ENCODE measurements around the gene ABL2.

- TF ChIP-seq, protein P1, sequence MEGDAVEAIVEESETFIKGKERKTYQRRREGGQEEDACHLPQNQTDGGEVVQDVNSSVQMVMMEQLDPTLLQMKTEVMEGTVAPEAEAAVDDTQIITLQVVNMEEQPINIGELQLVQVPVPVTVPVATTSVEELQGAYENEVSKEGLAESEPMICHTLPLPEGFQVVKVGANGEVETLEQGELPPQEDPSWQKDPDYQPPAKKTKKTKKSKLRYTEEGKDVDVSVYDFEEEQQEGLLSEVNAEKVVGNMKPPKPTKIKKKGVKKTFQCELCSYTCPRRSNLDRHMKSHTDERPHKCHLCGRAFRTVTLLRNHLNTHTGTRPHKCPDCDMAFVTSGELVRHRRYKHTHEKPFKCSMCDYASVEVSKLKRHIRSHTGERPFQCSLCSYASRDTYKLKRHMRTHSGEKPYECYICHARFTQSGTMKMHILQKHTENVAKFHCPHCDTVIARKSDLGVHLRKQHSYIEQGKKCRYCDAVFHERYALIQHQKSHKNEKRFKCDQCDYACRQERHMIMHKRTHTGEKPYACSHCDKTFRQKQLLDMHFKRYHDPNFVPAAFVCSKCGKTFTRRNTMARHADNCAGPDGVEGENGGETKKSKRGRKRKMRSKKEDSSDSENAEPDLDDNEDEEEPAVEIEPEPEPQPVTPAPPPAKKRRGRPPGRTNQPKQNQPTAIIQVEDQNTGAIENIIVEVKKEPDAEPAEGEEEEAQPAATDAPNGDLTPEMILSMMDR (conservative IDR thresholded peaks at IDR 0.05 in 1 of 2, IDR thresholded peaks at IDR 0.05 in 1 of 2; ENCODE audit: extremely low read depth in 1 of 2, insufficient read depth in 1 of 2, low read depth in 1 of 2, low read length in 2 of 2): no peak
- no peak for TF ChIP-seq EZH2 (IDR thresholded peaks at IDR 0.05; ENCODE audit: borderline replicate concordance, low read length)
These were observed 163.0 kb downstream of the ABL2 start for GRCh38 chr1:179066471-179066870.

Measured in mammary epithelial cell (primary cell).